Body of pancreas (tissue), 4 donors: Measurements from ENCODE around the gene ZNF407. TPM values are rescaled to one million over a fixed set of nuclear protein-coding genes. Genes with fewer than 3 reads are reported as not detected.

ENCODE experiments used
- ATAC-seq: fragments of 150-250 bp; one replicate; pipeline ENCODE4 v1.9.1; 2016
- DNase-seq, 4 donors: peaks; one replicate each; pipeline ENCODE4 v3.0.0-alpha.2; 2019
- H3K27ac ChIP-seq, 4 donors: fragments of 200-600 bp; sonication (generic); 1 replicate in 3 of 4; 2 replicates in 1 of 4; pipeline versions ENCODE4 v1.5.1 to v1.6.1; 2016 to 2019; ENCODE audit warnings: mild to moderate bottlenecking in 1 of 4, mixed read lengths in 1 of 4, moderate library complexity in 1 of 4
- H3K27me3 ChIP-seq, 2 donors: fragments of 200-600 bp; sonication (generic); one replicate each; pipeline ENCODE4 v1.6.0; 2016; ENCODE audit warnings: mild to moderate bottlenecking in 1 of 2
- H3K36me3 ChIP-seq, 2 donors: fragments of 200-600 bp; sonication (generic); replicated peaks in 1 of 2; 2 replicates each; pipeline ENCODE4 v1.5.1; 2016; ENCODE audit warnings: low read depth in 2 of 2; ENCODE audit not compliant: insufficient read depth in 1 of 2
- H3K4me1 ChIP-seq: fragments of 200-600 bp; sonication (generic); one replicate; pipeline ENCODE4 v1.6.0; 2016
- H3K4me3 ChIP-seq, 2 donors: fragments of 200-600 bp; sonication (generic); 1 replicate in 1 of 2; 2 replicates in 1 of 2; pipeline ENCODE4 v1.5.1; 2016 to 2019
- H3K9me3 ChIP-seq, 3 donors: fragments of 200-600 bp; sonication (generic); 1 replicate in 2 of 3; 2 replicates in 1 of 3; pipeline ENCODE4 v1.5.1; 2016
- POLR2A ChIP-seq, 3 donors: fragments of 450-650 bp; IDR thresholded peaks; one replicate each; pipeline ENCODE4 v1.6.1; 2016; ENCODE audit warnings: antibody characterized with exemption in 3 of 3, mild to moderate bottlenecking in 2 of 3
- WGBS, 2 donors: methylation state at CpG; one replicate each; pipeline ENCODE4 v1.1.5; 2017; 5-methylcytosine and 5-hydroxymethylcytosine counted together
- intact Hi-C: fragments of 100-400 bp; cut with DNase I; formaldehyde crosslinking; loops from one replicate; pipeline ENCODE4 v1.15.1; 2023
- total RNA-seq, 2 donors: library from RNA; depleted of rRNA; stranded (reverse); fragments of >200 nt; gene quantifications; one replicate each; pipeline ENCODE4 v1.1.0, GENCODE V29; 2016
- TF ChIP-seq, protein P1 (sequence below), 7 experiments: fragments of 450-650 bp in 4 of 7; fragments of 200-600 bp in 3 of 7; sonication (generic) in 3 of 7; IDR thresholded peaks; one replicate each; pipeline ENCODE4 v1.5.1; 2016 to 2019; ENCODE audit warnings: antibody characterized with exemption in 7 of 7

ZNF407 gene
- total RNA-seq, 2 donors from 2014 or later: 14.3 to 19.1 TPM

- ATAC-seq (no peak), DNase-seq (no peak)
- Histone ChIP-seq H3K27ac (no peak overlapping the region), H3K36me3 (no peaks in the 10 kb centered on the region), H3K4me1 (no peaks in the 10 kb centered on the region), H3K9me3 (no peaks in the 10 kb centered on the region), H3K4me3 (no peak overlapping the region), H3K27me3 (no peaks in the 10 kb centered on the region)
- 96 to 98% methylated on average over 9 of the region's 9 CpGs for WGBS, 2 donors
- TF ChIP-seq POLR2A (IDR thresholded peaks at IDR 0.05): no peak
- TF ChIP-seq, protein P1, sequence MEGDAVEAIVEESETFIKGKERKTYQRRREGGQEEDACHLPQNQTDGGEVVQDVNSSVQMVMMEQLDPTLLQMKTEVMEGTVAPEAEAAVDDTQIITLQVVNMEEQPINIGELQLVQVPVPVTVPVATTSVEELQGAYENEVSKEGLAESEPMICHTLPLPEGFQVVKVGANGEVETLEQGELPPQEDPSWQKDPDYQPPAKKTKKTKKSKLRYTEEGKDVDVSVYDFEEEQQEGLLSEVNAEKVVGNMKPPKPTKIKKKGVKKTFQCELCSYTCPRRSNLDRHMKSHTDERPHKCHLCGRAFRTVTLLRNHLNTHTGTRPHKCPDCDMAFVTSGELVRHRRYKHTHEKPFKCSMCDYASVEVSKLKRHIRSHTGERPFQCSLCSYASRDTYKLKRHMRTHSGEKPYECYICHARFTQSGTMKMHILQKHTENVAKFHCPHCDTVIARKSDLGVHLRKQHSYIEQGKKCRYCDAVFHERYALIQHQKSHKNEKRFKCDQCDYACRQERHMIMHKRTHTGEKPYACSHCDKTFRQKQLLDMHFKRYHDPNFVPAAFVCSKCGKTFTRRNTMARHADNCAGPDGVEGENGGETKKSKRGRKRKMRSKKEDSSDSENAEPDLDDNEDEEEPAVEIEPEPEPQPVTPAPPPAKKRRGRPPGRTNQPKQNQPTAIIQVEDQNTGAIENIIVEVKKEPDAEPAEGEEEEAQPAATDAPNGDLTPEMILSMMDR (IDR thresholded peaks at IDR 0.05): no peak
- intact Hi-C loops: no loop called here
Observed at GRCh38 chr18:74981476-74981875, 383.8 kb downstream of the ZNF407 start.

GRCh38 chr18:74982946-74983635 lies 385.4 kb downstream of the ZNF407 start:
- Histone ChIP-seq H3K4me3 (no peak overlapping the region), H3K36me3 (no peaks in the 10 kb centered on the region), H3K4me1 (no peaks in the 10 kb centered on the region), H3K9me3 (no peaks in the 10 kb centered on the region), H3K27me3 (no peaks in the 10 kb centered on the region), H3K27ac (peak overlapping the region in 1 of 4 donors; percentile 60)
- WGBS, 2 donors: 67 to 74% methylated on average over 6 of the region's 6 CpGs
- intact Hi-C loops: no loop called here
- TF ChIP-seq, protein P1 (IDR thresholded peaks at IDR 0.05): no peak
- TF ChIP-seq POLR2A (IDR thresholded peaks at IDR 0.05): no peak
- no peak for ATAC-seq
- no peak for DNase-seq

DNA sequence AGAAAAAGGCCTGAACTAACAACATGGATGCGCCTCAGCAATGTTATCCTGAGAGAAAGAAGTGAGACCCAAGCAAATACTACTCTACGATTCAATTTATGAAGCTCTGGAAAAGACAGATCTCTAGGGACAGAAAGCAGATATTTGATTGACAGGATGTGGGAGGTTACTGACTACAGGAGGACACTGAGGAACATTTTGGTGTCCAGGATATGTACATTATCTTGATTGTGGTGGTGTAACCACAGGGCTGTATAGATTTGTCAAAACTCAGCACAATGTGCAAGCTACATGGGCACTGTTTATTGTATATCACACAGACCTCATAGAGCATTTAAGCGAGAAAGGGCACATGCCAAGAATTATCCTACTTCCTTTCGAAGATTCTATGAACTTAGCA lies 391.5 kb downstream of the ZNF407 start:
- intact Hi-C loops: no loop called here
- Histone ChIP-seq H3K36me3 (no peaks in the 10 kb centered on the region), H3K27me3 (no peaks in the 10 kb centered on the region), H3K4me3 (no peak overlapping the region), H3K9me3 (no peaks in the 10 kb centered on the region), H3K4me1 (no peaks in the 10 kb centered on the region), H3K27ac (no peak overlapping the region)
- WGBS, 2 donors: 93 to 98% methylated on average over 4 of the region's 4 CpGs
- no peak for TF ChIP-seq POLR2A (IDR thresholded peaks at IDR 0.05)
- TF ChIP-seq, protein P1 (IDR thresholded peaks at IDR 0.05): no peak
- DNase-seq (no peak), ATAC-seq (no peak)

DNA sequence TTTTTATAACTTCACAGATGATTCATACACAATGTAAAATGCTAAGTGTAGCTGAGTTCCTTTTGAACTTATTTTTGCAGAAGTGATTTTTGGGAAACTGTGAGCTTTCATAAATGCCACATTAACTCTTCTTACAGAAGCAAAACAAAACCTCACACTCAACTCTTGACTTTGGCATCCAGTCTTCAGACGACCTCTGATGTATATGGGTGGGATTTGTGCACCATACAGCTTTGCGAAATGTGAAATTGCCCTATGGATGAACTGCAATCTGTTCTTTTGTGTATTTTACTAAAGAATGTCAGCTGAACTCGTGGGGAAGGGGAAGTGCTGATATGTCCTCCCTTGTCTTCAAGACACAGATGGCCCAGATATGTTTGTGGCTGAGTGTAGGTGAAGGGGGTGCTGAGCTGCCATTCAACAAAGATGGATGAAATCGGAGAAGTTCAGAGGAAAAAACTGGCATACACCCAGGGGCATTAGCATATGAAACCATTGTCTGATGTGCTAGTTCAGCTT lies 393.0 kb downstream of the ZNF407 start:
- H3K27ac ChIP-seq: peak overlapping the region in 1 of 4 donors; percentile 25
- no peaks in the 10 kb centered on the region for H3K4me1 ChIP-seq
- H3K9me3 ChIP-seq: no peaks in the 10 kb centered on the region
- 59 to 81% methylated on average over 4 of the region's 4 CpGs for WGBS, 2 donors
- no peaks in the 10 kb centered on the region for H3K27me3 ChIP-seq
- TF ChIP-seq POLR2A (IDR thresholded peaks at IDR 0.05): no peak
- TF ChIP-seq, protein P1 (IDR thresholded peaks at IDR 0.05): no peak
- intact Hi-C loops: no loop called here
- no peaks in the 10 kb centered on the region for H3K36me3 ChIP-seq
- ATAC-seq (no peak), DNase-seq (peak in 1 of 4 donors; percentile 20)
- no peak overlapping the region for H3K4me3 ChIP-seq
